Caco-2 (cell line): ENCODE measurements around the gene AFAP1L1. TPM values are rescaled to one million over a fixed set of nuclear protein-coding genes. Genes with fewer than 3 reads are reported as not detected.

Experiments used
- BruUV-seq: library from RNA; stranded (reverse); fragments of 400-500 nt; replicated peaks from 2 replicates; lab custom pipeline; 2021; lab: Mats Ljungman, UMichigan
- CTCF ChIA-PET: fragments of 300-600 bp; sonication (Branson Sonifier 250); formaldehyde crosslinking; loops from one replicate; lab custom pipeline; 2022; ENCODE audit warnings: antibody characterized with exemption; lab: Charles Lee
- POLR2A ChIA-PET: fragments of 300-600 bp; sonication (Branson Sonifier 250); formaldehyde crosslinking; loops from one replicate; lab custom pipeline; 2022; ENCODE audit warnings: antibody characterized with exemption; lab: Charles Lee
- DNase-seq, 2 experiments: peaks; one replicate each; pipeline versions ENCODE4 v3.0.0 to v3.0.0-alpha.2; 2020 to 2022
- H3K27me3 ChIP-seq: replicated peaks from 2 replicates; pipeline ENCODE4 v1.6.0; 2011; ENCODE audit warnings: low read length; ENCODE audit not compliant: control insufficient read depth, insufficient read depth
- H3K36me3 ChIP-seq: 2 replicates; pipeline ENCODE4 v1.5.1; 2011; ENCODE audit warnings: low read length; ENCODE audit not compliant: control insufficient read depth, insufficient read depth
- H3K4me1 ChIP-seq: fragments of 250-450 bp; sonication (Bioruptor Pico); 2 replicates; pipeline ENCODE4 v1.5.1; 2020; ENCODE audit warnings: mild to moderate bottlenecking
- H3K4me3 ChIP-seq: 2 replicates; pipeline ENCODE4 v1.5.1; 2011; ENCODE audit warnings: low read depth, mild to moderate bottlenecking, control low read depth, low read length
- H3K9me3 ChIP-seq: fragments of 250-450 bp; sonication (Bioruptor Pico); 2 replicates; pipeline ENCODE4 v1.5.1; 2020; ENCODE audit warnings: mild to moderate bottlenecking, moderate library complexity
- H3K27ac Mint-ChIP-seq: one replicate; pipeline ENCODE4 v1.8.0; 2022; ENCODE audit warnings: mixed read lengths; ENCODE audit not compliant: unreplicated experiment
- H3K27me3 Mint-ChIP-seq: one replicate; pipeline ENCODE4 v1.8.0; 2022; ENCODE audit warnings: mixed read lengths; ENCODE audit not compliant: insufficient read depth, unreplicated experiment
- H3K36me3 Mint-ChIP-seq: one replicate; pipeline ENCODE4 v1.8.0; 2022; ENCODE audit warnings: mild to moderate bottlenecking, mixed read lengths; ENCODE audit not compliant: insufficient read depth, unreplicated experiment
- H3K4me1 Mint-ChIP-seq: one replicate; pipeline ENCODE4 v1.8.0; 2022; ENCODE audit warnings: low read depth, mixed read lengths; ENCODE audit not compliant: unreplicated experiment
- H3K4me3 Mint-ChIP-seq: one replicate; pipeline ENCODE4 v1.8.0; 2022; ENCODE audit warnings: mild to moderate bottlenecking, moderate library complexity, mixed read lengths; ENCODE audit not compliant: unreplicated experiment
- H3K9me3 Mint-ChIP-seq: one replicate; pipeline ENCODE4 v1.8.0; 2022; ENCODE audit warnings: mixed read lengths; ENCODE audit not compliant: unreplicated experiment
- intact Hi-C: fragments of 100-400 bp; cut with micrococcal nuclease; formaldehyde crosslinking; loops from one replicate; pipeline ENCODE4 v1.10.0; 2022; ENCODE audit not compliant: unreplicated experiment
- total RNA-seq: library from RNA; stranded (reverse); gene quantifications from 2 replicates; pipeline ENCODE4 v1.2.3, GENCODE V29; 2022
- TF ChIP-seq, protein P1 (sequence below), 2 experiments: fragments of 200-600 bp in 1 of 2; IDR thresholded peaks; 1 replicate in 1 of 2; 2 replicates in 1 of 2; pipeline versions ENCODE4 v1.5.1 to v1.8.0; 2011 to 2022; ENCODE audit warnings: antibody characterized with exemption in 1 of 2, control low read depth in 1 of 2, inconsistent platforms in 1 of 2, low read depth in 1 of 2, low read length in 1 of 2, mild to moderate bottlenecking in 1 of 2, moderate library complexity in 1 of 2; ENCODE audit not compliant: insufficient read depth in 1 of 2, severe bottlenecking in 1 of 2, unreplicated experiment in 1 of 2

AFAP1L1 gene
- total RNA-seq, 1 experiment from 2014 or later: 0.45 TPM

DNA sequence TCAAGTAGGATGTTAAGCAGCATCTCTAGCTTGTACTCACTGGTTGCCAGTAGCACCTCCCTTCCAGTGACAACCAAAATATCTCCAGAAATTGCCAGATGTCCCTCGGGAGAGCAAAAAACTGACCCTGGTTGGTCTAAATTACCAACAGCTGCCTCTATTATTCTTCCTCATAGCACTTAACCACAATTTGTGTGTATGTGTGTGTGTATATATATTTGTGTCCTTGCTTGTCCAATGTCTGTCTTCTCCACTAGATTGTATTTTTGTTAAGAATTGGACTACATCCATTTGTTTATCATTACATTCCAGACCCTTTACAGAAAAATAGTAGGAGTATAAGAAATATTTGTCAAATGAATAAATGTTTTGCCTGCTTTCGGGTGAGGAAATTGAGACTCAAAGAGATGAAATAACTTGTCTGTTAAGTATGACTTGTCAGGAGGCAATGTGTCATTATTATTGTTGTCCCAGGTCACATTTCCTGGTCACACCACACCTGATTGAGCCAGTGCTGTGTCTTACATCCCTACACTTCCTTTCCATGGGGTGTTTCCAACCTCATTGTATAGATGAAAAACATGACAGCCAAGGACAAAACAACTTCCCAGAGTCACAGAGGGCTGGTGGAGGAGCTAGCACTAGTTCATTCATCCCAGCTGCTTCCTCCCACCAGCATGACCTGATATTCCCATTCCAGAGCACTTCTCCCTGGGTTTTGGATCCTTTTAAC, 62.2 kb downstream of the AFAP1L1 start:
- peaks cover 8% of the 10 kb centered on the region for H3K9me3 Mint-ChIP-seq
- peaks cover 2% of the 10 kb centered on the region for H3K27me3 Mint-ChIP-seq
- no peaks in the 10 kb centered on the region for H3K9me3 ChIP-seq
- CTCF ChIA-PET: no interaction called here
- H3K4me3 ChIP-seq: no peak overlapping the region
- H3K36me3 Mint-ChIP-seq: no peaks in the 10 kb centered on the region
- H3K27ac Mint-ChIP-seq: no peak overlapping the region
- no TSS peak for BruUV-seq
- no peaks in the 10 kb centered on the region for H3K36me3 ChIP-seq
- intact Hi-C loops: no loop called here
- H3K4me3 Mint-ChIP-seq: no peak overlapping the region
- TF ChIP-seq, protein P1, sequence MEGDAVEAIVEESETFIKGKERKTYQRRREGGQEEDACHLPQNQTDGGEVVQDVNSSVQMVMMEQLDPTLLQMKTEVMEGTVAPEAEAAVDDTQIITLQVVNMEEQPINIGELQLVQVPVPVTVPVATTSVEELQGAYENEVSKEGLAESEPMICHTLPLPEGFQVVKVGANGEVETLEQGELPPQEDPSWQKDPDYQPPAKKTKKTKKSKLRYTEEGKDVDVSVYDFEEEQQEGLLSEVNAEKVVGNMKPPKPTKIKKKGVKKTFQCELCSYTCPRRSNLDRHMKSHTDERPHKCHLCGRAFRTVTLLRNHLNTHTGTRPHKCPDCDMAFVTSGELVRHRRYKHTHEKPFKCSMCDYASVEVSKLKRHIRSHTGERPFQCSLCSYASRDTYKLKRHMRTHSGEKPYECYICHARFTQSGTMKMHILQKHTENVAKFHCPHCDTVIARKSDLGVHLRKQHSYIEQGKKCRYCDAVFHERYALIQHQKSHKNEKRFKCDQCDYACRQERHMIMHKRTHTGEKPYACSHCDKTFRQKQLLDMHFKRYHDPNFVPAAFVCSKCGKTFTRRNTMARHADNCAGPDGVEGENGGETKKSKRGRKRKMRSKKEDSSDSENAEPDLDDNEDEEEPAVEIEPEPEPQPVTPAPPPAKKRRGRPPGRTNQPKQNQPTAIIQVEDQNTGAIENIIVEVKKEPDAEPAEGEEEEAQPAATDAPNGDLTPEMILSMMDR (IDR thresholded peaks at IDR 0.05; ENCODE audit: insufficient read depth in 1 of 2, low read depth in 1 of 2, low read length in 1 of 2, severe bottlenecking in 1 of 2, unreplicated experiment in 1 of 2): no peak
- H3K27me3 ChIP-seq: no peaks in the 10 kb centered on the region
- no peak for DNase-seq
- POLR2A ChIA-PET: no interaction called here
- H3K4me1 Mint-ChIP-seq: peaks cover 14% of the 10 kb centered on the region
- H3K4me1 ChIP-seq: peaks cover 9% of the 10 kb centered on the region; the same call in 1 of the 2 replicates

DNA sequence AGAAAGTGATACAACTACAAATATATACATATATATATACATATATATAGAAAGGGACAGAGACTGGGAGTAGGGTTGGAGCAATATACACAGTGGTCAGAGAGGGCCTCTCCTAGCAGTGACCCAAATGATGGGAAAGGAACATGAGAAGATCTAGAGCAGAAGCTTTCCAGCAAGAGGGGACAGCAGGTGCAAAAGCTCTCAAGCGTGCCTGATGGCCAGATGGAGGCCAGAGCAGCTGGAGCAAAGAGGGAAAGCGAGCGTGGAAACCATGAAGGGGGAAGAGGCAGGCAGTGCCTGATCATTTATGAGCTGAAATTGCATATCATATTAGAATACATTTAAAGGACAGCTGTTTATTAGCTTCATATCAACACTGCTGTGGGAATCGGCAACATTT, 66.1 kb downstream of the AFAP1L1 start:
- ChIA-PET POLR2A (no interaction called here), CTCF (no interaction called here)
- H3K4me3 Mint-ChIP-seq: no peak overlapping the region
- DNase-seq: no peak
- no peaks in the 10 kb centered on the region for H3K27me3 ChIP-seq
- H3K27ac Mint-ChIP-seq: no peak overlapping the region
- peaks cover 15% of the 10 kb centered on the region for H3K4me1 Mint-ChIP-seq
- TF ChIP-seq, protein P1 (IDR thresholded peaks at IDR 0.05; ENCODE audit: insufficient read depth in 1 of 2, low read depth in 1 of 2, low read length in 1 of 2, severe bottlenecking in 1 of 2, unreplicated experiment in 1 of 2): no peak
- no peak overlapping the region for H3K4me3 ChIP-seq
- no peaks in the 10 kb centered on the region for H3K36me3 Mint-ChIP-seq
- intact Hi-C loops: no loop called here
- H3K27me3 Mint-ChIP-seq: no peaks in the 10 kb centered on the region
- H3K36me3 ChIP-seq: no peaks in the 10 kb centered on the region
- peaks cover 19% of the 10 kb centered on the region; the same call in 1 of the 2 replicates for H3K4me1 ChIP-seq
- H3K9me3 Mint-ChIP-seq: peaks cover 10% of the 10 kb centered on the region
- H3K9me3 ChIP-seq: no peaks in the 10 kb centered on the region
- BruUV-seq: no TSS peak

DNA sequence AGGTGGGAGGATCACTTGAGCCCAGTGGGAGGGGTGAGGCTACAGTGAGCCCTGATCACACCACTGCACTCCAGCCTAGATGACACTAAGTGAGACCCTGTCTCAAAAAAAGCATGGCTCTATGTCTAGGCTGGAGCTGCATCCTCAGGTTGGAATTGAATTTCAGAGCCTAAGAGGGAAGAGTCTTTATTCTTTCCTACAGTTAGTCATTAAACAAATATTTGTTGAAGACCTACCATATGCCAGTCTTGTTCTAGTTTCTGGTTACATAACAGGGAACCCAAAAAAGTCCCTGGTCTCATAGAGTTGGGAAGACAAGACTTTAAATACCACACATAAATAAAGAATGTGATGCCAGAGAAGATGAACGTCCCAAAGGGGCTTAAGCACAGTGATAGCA, 66.7 kb downstream of the AFAP1L1 start:
- Histone ChIP-seq H3K9me3 (no peaks in the 10 kb centered on the region), H3K27me3 (no peaks in the 10 kb centered on the region), H3K36me3 (no peaks in the 10 kb centered on the region), H3K4me1 (peaks cover 19% of the 10 kb centered on the region; the same call in 1 of the 2 replicates), H3K4me3 (no peak overlapping the region)
- BruUV-seq: no TSS peak
- intact Hi-C loops: no loop called here
- Mint-ChIP-seq H3K36me3 (no peaks in the 10 kb centered on the region), H3K4me3 (no peak overlapping the region), H3K27me3 (no peaks in the 10 kb centered on the region), H3K27ac (peak overlapping the region; percentile 12), H3K9me3 (peaks cover 10% of the 10 kb centered on the region), H3K4me1 (peaks cover 15% of the 10 kb centered on the region)
- TF ChIP-seq, protein P1 (IDR thresholded peaks at IDR 0.05; ENCODE audit: insufficient read depth in 1 of 2, low read depth in 1 of 2, low read length in 1 of 2, severe bottlenecking in 1 of 2, unreplicated experiment in 1 of 2): no peak
- no peak for DNase-seq
- ChIA-PET POLR2A (no interaction called here), CTCF (no interaction called here)
